ENCODE results near the gene KLK6.
"Not testable (repeated sequence)": the region's sequence is repeated elsewhere in the genome, so short reads cannot be mapped to it uniquely, and the experiment has no call there.

Gene KLK6

GRCh38 chr19:50992666-50993035 lies 23.3 kb upstream of the KLK6 start:
- DNase-seq (ENCODE audit: low read depth) = no peak

DNA sequence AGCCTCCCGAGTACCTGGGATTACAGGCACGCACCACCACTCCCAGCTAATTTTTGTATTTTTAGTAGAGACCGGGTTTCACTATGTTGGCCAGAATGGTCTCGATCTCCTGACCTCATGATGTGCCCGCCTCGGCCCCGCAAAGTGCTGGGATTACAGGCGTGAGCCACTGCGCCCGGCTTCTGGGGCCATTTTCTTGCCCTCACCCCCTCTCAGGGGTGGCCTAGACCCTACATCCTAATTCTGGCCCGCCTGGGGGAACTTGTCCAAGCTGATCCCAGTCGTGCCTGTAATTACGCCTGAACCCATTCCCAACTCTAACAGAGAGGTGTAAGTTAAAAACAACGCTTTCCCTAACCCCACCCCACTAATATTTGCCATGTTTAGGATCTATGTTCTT lies 15.0 kb upstream of the KLK6 start:
- DNase-seq (ENCODE audit: low read depth) = not testable (repeated sequence)

DNA sequence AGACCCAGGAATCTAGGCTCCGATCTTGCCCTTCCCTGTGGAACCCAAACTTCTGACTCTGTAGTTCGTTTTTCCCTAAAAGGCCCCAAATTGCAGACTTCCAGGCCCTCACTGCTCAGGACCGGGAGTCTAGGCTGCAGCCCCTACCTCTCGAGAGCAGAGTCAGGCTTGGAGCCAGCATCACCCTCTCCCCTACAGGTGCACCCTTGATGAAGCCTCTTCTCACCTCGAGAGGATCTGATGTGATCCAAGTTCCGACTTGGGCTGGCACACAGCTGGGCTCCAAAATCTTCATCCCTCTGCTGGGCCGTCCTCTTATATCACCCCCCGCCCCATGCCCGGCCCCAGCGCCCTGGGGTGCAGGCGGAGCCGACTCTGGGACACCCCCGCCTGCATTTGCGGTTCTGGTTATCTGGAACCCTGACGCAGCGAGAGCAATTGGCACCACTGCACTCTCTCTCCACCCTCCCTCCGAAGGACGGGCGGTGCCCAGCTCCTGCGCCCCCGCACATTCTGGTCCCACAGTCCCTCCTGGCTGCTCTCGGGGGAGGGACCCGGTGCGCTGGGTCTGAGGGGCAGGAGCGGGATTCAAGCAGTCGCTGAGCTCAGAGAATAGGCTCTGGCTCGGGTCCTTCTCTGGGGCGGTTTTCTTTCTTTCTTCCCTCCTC lies 14.4 kb upstream of the KLK6 start, which contains the start of gene KLK7:
KLK7 (minus strand) TSS at position 293 of the 668 bp plus-strand sequence. CDS start 1,518 bp downstream, outside the sequence.
- DNase-seq (ENCODE audit: low read depth) = no peak

- DNase-seq (ENCODE audit: low read depth) = no peak
These were observed 12.8 kb upstream of the KLK6 start for GRCh38 chr19:50982186-50982585.

DNA sequence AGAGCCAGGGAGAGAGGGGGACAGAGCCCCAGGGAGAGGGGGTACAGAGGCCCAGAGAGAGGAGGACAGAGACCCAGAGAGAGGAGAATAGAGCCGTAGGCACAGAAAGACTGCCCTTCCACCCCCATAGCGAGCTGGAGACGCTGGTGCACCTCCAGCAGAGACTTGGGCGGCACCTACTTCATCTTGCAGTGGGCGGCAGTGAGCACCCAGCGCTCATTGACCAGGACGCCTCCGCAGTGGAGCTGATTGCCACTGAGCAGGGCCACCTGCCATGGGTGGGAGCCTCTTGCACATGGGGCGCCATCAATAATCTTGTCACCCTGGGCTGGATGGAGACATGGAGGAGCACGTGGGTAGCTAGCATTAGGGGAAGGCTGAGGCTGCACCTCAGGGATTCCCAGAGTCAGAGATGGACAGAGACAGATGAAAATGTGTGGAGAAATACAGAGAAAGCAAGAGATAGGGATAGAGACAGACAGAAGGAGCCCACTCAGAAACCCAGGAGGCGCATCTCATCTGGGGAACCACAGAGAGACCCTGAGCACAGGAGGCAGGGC lies 12.3 kb upstream of the KLK6 start:
- DNase-seq (ENCODE audit: low read depth) = no peak

GRCh38 chr19:50980208-50980607 lies 10.8 kb upstream of the KLK6 start:
- no peak for DNase-seq (ENCODE audit: low read depth)

DNA sequence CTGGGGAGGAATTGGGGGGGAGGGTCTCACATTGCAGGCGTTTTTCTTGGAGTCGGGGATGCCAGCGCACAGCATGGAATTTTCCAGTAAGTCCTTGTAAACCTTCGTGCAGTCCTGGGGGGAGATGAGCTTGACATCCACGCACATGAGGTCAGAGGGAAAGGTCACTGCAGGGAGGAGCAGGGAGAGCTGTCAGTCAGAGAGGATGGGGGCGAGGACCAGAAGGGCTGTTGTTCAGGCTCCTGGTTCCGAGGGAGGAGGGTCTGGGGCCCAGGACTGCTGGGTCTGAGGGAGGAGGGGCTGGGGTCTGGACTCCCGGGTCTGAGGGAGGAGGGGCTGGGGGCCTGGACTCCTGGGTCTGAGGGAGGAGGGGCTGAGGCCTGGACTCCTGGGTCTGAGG lies 10.4 kb upstream of the KLK6 start:
- DNase-seq (ENCODE audit: low read depth) = no peak

DNA sequence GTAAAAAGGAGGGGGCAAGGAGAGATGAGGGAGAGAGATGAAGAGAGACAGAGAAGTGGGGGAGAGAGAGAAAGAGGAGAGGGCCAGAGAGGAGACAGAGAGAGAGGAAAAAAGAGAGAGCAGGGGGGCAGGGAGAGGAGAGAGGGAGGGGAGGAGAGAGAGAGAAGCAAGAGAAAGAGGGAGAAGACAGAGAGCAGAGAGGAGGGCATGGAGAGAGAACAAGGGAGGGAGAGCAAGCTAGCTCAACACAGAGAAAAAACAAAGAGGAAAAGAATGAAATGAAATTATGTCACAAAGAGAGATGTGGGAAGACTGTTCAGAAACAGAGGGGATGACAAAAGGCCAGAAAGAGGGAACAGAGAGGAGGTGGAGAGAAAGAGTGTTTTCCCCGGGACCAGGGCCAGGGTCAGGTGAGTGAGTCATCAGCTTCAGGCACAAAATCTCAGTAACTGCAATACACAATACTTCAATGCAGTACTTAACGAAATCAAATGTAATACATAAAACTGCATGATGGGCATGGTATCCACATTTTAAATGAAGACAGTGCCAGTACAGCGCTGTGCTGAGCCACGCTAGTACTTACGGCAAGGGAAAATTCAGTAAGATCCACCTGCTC lies 9.5 kb upstream of the KLK6 start:
- no peak for DNase-seq (ENCODE audit: low read depth)

DNA sequence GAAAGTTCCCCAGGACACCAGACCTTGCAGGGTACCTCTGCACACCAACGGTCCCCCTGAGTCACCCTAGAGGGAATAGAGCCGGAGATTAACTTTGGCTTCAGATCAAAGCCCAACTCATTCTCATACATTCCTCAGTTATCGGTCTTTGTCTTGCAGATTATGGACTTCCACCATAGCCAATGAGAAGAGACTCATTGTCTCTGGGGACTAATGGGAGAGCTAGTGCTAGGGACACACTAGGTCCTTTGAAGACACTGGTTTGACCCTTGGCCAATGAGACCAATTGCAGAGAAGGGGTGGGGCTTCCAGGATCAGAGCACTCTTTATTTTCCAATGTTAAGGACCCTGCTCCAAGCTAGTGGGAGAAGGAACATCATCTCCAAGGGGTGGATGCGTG lies 8.2 kb upstream of the KLK6 start:
- no peak for DNase-seq (ENCODE audit: low read depth)

DNA sequence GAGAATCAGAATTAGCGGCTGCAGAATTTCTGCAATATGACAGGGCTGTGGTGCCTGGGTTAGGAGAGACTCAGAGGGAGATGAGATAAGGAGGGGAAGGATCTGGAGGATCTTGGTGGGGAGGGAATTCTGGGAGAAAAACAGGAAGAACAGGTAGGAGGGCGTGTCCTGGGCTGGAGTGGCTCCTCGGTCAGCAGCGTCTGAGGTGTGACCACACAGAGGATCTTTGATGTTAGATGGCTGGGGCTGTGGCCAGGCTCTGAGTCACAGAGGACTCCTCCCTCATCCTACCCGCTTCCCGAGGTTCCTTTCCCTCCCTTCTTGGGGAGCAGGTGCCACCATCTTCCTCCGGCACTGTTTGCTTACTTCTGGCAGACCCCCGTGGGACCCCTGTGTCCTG lies 6.4 kb upstream of the KLK6 start:
- no peak for DNase-seq (ENCODE audit: low read depth)

DNA sequence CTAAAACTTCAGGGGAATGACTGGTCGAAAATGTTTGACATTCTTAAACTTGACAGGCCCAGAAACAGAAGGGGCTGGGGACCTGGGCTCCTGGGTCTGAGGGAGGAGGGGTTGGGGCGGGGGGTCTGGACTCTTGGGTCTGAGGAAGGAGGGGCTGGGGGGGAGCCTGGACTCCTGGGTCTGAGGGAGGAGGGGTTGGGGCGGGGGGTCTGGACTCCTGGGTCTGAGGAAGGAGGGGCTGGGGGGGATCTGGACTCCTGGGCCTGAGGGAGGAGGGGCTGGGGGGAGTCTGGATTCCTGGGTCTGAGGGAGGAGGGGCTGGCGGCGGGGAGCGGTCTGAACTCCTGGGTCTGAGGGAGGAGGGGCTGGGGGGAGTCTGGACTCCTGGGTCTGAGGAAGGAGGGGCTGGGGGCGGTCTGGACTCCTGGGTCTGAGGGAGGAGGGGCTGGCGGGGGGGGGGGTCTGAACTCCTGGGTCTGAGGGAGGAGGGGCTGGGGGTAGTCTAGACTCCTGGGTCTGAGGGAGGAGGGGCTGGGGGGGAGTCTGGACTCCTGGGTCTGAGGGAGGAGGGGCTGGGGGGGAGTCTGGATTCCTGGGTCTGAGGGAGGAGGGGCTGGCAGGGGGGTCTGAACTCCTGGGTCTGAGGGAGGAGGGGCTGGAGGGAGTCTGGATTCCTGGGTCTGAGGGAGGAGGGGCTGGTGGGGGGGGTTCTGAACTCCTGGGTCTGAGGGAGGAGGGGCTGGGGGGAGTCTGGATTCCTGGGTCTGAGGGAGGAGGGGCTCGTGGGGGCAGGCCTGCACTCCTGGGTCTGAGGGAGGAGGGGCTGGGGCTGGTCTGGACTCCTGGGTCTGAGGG lies 5.5 kb upstream of the KLK6 start:
- no peak for DNase-seq (ENCODE audit: low read depth)

GRCh38 chr19:50972795-50973376 lies 3.5 kb upstream of the KLK6 start:
- no peak for DNase-seq (ENCODE audit: low read depth)

DNA sequence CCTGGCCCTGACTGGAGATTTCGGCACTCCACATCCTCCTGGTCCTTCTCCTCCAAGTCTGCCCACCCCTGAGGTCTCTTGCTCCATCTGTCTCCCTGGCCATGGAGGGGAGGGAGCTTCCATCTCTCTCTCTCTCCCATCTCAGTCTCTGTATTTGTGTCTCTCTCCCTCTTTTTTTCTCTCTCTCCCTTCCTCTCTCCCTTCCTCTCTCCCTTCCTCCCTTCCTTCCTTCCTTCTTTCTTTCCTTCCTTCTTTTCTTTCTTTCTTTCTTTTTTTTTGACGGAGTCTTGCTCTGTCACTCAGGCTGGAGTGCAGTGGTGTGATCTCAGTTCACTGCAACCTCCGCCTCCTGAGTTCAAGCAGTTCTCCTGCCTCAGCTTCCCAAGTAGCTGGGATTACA lies 419 bp upstream of the KLK6 start:
- not testable (repeated sequence) for DNase-seq (ENCODE audit: low read depth)

GRCh38 chr19:50968716-50969412 lies 527 bp downstream of the KLK6 start:
- no peak for DNase-seq (ENCODE audit: low read depth)

DNA sequence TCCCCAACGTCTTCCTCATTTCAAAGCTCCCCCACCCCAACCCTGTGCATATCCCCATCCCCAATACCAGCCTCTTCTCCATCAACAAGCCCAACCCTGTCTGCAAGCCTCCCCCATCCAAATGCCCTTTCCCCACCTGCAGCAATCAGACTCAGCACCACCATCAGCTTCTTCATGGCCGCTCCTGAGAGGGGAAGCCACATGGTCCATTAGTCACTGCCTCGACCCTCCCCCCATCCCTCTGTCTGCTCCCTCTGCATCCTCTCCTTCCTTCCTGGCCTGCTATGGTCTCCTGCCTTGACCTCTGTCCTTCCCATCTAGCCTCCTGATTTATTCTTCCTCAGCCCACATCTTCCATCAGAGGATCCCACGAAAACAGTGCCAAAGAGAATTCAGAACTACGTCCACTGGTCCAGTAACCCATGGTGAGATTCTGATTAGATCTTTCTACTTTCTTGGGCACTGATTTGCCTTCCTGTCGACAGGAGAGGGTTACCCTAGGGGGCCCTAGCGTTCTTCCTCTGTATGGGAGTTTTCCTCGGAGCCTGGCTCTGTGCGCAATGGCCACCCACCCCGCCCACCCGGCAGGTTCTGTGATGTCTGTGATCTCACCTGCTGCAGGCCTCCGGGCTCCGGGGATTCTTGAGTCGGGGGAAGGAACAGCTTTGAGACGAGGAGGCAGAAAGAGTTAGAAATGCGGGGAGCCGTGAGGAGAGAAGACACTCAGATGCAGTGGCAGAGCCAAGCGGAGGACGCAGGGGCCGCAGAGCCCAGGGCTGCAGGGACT lies 1.3 kb downstream of the KLK6 start:
- DNase-seq (ENCODE audit: low read depth) = no peak

DNA sequence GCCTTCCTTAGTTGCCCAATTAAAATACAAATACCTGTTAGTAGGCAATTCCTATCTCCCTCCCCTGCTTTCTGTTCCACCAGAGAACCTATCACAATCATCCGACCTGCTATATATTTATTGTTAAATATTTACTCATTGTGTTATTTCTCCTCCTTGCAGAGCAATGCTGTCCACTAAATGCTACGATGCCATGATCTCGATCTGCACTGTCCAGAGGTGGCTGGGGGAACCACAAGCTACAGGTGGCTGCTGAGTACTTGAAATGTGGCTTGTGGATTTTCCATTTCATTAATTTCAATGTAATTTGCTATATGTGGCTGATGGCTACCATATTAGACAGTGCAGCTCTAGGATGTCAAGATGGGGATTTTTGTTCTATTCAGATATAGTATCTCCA lies 5.1 kb downstream of the KLK6 start:
- DNase-seq (ENCODE audit: low read depth) = no peak

GRCh38 chr19:50963381-50963780 lies 6.0 kb downstream of the KLK6 start:
- no peak for DNase-seq (ENCODE audit: low read depth)

- DNase-seq (ENCODE audit: low read depth) = no peak
These were observed 7.1 kb downstream of the KLK6 start for GRCh38 chr19:50962245-50962644.

- no peak for DNase-seq (ENCODE audit: low read depth)
These were observed 9.5 kb downstream of the KLK6 start for GRCh38 chr19:50959731-50960500.

DNA sequence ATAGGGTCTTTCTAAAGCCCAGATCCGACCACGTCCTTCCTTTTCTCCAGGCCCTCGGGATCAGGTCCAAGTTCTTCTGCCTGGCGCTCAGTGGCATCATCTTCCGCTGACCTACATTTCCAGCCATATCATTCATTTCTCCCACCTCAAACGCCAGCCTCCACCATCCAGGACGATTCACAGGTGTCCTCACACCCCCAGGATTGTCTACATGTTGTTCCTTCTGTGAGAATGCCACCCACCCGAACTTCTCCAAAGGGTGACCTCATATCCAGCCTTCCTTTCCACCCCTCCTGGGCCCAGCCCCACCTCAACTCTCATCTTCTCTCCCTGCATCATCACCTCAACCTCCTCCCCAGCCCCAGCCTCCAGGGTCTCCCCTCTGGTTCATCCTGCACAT lies 11.8 kb downstream of the KLK6 start:
- DNase-seq (ENCODE audit: low read depth) = no peak

Measured in activated T-helper 9 cell treated with anti-CD3 and anti-CD28 coated beads, Interleukin-2, amount 50 U/mL, for 16 hours (primary cell).